GM23338 (cell line): ENCODE measurements around the gene BRSK2. TPM values are rescaled to one million over a fixed set of nuclear protein-coding genes. Genes with fewer than 3 reads are reported as not detected.

Experiments
- ATAC-seq: fragments of 200-7000 bp; cut with Tn5 transposase; 3 replicates; pipeline ENCODE4 v1.9.1; 2020
- DNase-seq: peaks from one replicate; pipeline ENCODE4 v3.0.0-alpha.2; 2015; ENCODE audit warnings: low spot score
- H2AFZ ChIP-seq: fragments of 200-600 bp; sonication (generic); 2 replicates; pipeline ENCODE4 v1.8.0; 2016; ENCODE audit warnings: antibody characterized with exemption, mild to moderate bottlenecking, moderate library complexity
- H3F3A ChIP-seq: fragments of 200-600 bp; sonication (generic); replicated peaks from 2 replicates; pipeline ENCODE4 v1.8.0; 2017; ENCODE audit warnings: antibody characterized with exemption, mixed run types, low read depth
- H3K27ac ChIP-seq: fragments of 200-600 bp; sonication (generic); 2 replicates; pipeline ENCODE4 v1.6.1; 2016; ENCODE audit warnings: low read depth
- H3K27me3 ChIP-seq: fragments of 200-600 bp; sonication (generic); 2 replicates; pipeline ENCODE4 v1.8.0; 2016; ENCODE audit warnings: mild to moderate bottlenecking, mixed run types, moderate library complexity; ENCODE audit not compliant: insufficient read depth
- H3K36me3 ChIP-seq: fragments of 200-600 bp; sonication (generic); 2 replicates; pipeline ENCODE4 v1.8.0; 2016; ENCODE audit warnings: mild to moderate bottlenecking; ENCODE audit not compliant: insufficient read depth
- H3K4me1 ChIP-seq: fragments of 200-600 bp; sonication (generic); 2 replicates; pipeline ENCODE4 v1.8.0; 2016; ENCODE audit warnings: mild to moderate bottlenecking, moderate library complexity; ENCODE audit not compliant: insufficient read depth
- H3K4me2 ChIP-seq: fragments of 200-600 bp; sonication (generic); 2 replicates; pipeline ENCODE4 v1.7.1; 2017; ENCODE audit warnings: mixed run types
- H3K4me3 ChIP-seq: fragments of 200-600 bp; sonication (generic); 2 replicates; pipeline ENCODE4 v1.6.1; 2016; ENCODE audit warnings: mixed run types
- H3K79me2 ChIP-seq: fragments of 200-600 bp; sonication (generic); replicated peaks from 2 replicates; pipeline ENCODE4 v1.8.0; 2017; ENCODE audit warnings: mild to moderate bottlenecking; ENCODE audit not compliant: insufficient read depth
- H3K9me2 ChIP-seq: fragments of 200-600 bp; sonication (generic); 2 replicates; pipeline ENCODE4 v1.8.0; 2017; ENCODE audit not compliant: insufficient read depth
- H4K20me1 ChIP-seq: fragments of 200-600 bp; sonication (generic); replicated peaks from 2 replicates; pipeline ENCODE4 v1.8.0; 2017; ENCODE audit warnings: mild to moderate bottlenecking; ENCODE audit not compliant: insufficient read depth
- H3K27ac Mint-ChIP-seq: 2 replicates; pipeline ENCODE4 v1.8.0; 2020; ENCODE audit warnings: inconsistent platforms, mild to moderate bottlenecking, moderate library complexity, mixed read lengths
- H3K27me3 Mint-ChIP-seq: 3 replicates; pipeline ENCODE4 v1.8.0; 2022; ENCODE audit warnings: low read depth, mild to moderate bottlenecking, moderate library complexity, mixed read lengths, inconsistent platforms; ENCODE audit not compliant: insufficient read depth, poor library complexity
- H3K36me3 Mint-ChIP-seq: 3 replicates; pipeline ENCODE4 v1.8.0; 2021; ENCODE audit warnings: low read depth, mild to moderate bottlenecking, inconsistent platforms, moderate library complexity, mixed read lengths
- H3K4me1 Mint-ChIP-seq: 3 replicates; pipeline ENCODE4 v1.8.0; 2020; ENCODE audit warnings: mild to moderate bottlenecking, inconsistent platforms, mixed read lengths
- H3K4me3 Mint-ChIP-seq: 3 replicates; pipeline ENCODE4 v1.8.0; 2021; ENCODE audit warnings: moderate library complexity, mild to moderate bottlenecking, inconsistent platforms, mixed read lengths
- H3K9me3 Mint-ChIP-seq: 3 replicates; pipeline ENCODE4 v1.8.0; 2020; ENCODE audit warnings: moderate library complexity, mild to moderate bottlenecking, inconsistent platforms, mixed read lengths
- ZNF114 ChIP-seq: fragments of 250-450 bp; sonication (Bioruptor Pico); IDR thresholded peaks from 2 replicates; pipeline ENCODE4 v1.5.0; 2020; ENCODE audit warnings: mild to moderate bottlenecking, moderate library complexity
- polyA plus RNA-seq: library from polyadenylated mRNA; unstranded; fragments of >200 nt; fragmentation: Nextera tagmentation; extraction: Ambion mirVana; gene quantifications from 2 replicates; pipeline ENCODE4 v1.2.1, GENCODE V29; 2016
- total RNA-seq: library from RNA; depleted of rRNA; stranded (reverse); fragments of >200 nt; shearing (Covaris generic); gene quantifications from 2 replicates; pipeline ENCODE4 v1.2.3, GENCODE V29; 2014
- TF ChIP-seq, protein P1 (sequence below): fragments of 250-450 bp; sonication (Bioruptor Pico); IDR thresholded peaks from 2 replicates; pipeline ENCODE4 v1.5.0; 2020; ENCODE audit warnings: mild to moderate bottlenecking, moderate library complexity
- TF ChIP-seq, protein P2 (sequence below): IDR thresholded peaks from one replicate; pipeline ENCODE4 v1.6.1; 2018; ENCODE audit warnings: antibody characterized with exemption; ENCODE audit not compliant: unreplicated experiment

The BRSK2 gene
- total and polyA plus RNA-seq, 2 experiments from 2014 or later = 7.2 to 20.3 TPM

DNA sequence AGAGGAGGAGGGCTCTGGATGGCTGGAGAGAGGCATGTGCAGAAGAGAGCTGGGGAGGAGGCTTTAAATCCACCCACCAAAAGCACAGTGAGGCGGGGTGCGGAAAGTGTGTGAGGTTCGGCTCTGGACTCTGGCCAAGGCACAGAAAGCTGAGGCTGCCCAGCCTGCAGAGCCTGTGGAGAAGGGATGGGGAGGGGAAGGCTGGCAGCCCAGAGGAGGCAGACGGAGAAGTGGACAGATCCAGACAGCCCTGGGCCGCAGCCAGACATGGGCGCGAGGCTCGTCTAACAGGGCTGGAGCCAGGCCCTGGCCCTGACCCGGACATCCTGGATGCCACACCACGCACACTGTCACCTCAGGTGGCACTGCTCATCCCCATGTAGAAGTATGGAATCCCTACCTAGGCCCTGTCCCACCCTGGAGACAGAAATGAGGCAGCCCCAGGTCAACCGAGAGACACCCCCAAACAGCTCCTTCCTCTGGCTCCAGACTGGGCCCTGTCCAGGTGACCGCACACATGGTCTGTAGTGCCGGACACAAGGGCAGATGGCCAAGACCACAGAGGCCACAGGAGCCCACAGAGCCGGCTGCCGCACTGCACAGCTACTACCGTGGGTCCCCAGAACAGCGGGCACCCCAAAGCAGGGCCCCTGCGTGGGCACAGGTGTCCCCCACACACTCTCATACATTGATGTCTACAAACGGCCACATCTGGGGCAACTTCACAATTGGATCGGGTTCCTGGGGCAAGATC is 113.4 kb downstream of the BRSK2 start (continued):
- TF ChIP-seq, protein P1, sequence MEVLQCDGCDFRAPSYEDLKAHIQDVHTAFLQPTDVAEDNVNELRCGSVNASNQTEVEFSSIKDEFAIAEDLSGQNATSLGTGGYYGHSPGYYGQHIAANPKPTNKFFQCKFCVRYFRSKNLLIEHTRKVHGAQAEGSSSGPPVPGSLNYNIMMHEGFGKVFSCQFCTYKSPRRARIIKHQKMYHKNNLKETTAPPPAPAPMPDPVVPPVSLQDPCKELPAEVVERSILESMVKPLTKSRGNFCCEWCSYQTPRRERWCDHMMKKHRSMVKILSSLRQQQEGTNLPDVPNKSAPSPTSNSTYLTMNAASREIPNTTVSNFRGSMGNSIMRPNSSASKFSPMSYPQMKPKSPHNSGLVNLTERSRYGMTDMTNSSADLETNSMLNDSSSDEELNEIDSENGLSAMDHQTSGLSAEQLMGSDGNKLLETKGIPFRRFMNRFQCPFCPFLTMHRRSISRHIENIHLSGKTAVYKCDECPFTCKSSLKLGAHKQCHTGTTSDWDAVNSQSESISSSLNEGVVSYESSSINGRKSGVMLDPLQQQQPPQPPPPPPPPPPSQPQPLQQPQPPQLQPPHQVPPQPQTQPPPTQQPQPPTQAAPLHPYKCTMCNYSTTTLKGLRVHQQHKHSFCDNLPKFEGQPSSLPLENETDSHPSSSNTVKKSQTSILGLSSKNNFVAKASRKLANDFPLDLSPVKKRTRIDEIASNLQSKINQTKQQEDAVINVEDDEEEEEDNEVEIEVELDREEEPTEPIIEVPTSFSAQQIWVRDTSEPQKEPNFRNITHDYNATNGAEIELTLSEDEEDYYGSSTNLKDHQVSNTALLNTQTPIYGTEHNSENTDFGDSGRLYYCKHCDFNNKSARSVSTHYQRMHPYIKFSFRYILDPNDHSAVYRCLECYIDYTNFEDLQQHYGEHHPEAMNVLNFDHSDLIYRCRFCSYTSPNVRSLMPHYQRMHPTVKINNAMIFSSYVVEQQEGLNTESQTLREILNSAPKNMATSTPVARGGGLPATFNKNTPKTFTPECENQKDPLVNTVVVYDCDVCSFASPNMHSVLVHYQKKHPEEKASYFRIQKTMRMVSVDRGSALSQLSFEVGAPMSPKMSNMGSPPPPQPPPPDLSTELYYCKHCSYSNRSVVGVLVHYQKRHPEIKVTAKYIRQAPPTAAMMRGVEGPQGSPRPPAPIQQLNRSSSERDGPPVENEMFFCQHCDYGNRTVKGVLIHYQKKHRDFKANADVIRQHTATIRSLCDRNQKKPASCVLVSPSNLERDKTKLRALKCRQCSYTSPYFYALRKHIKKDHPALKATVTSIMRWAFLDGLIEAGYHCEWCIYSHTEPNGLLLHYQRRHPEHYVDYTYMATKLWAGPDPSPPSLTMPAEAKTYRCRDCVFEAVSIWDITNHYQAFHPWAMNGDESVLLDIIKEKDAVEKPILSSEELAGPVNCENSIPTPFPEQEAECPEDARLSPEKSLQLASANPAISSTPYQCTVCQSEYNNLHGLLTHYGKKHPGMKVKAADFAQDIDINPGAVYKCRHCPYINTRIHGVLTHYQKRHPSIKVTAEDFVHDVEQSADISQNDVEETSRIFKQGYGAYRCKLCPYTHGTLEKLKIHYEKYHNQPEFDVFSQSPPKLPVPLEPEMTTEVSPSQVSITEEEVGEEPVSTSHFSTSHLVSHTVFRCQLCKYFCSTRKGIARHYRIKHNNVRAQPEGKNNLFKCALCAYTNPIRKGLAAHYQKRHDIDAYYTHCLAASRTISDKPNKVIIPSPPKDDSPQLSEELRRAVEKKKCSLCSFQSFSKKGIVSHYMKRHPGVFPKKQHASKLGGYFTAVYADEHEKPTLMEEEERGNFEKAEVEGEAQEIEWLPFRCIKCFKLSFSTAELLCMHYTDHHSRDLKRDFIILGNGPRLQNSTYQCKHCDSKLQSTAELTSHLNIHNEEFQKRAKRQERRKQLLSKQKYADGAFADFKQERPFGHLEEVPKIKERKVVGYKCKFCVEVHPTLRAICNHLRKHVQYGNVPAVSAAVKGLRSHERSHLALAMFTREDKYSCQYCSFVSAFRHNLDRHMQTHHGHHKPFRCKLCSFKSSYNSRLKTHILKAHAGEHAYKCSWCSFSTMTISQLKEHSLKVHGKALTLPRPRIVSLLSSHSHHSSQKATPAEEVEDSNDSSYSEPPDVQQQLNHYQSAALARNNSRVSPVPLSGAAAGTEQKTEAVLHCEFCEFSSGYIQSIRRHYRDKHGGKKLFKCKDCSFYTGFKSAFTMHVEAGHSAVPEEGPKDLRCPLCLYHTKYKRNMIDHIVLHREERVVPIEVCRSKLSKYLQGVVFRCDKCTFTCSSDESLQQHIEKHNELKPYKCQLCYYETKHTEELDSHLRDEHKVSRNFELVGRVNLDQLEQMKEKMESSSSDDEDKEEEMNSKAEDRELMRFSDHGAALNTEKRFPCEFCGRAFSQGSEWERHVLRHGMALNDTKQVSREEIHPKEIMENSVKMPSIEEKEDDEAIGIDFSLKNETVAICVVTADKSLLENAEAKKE = no peak
- TF ChIP-seq, protein P2, sequence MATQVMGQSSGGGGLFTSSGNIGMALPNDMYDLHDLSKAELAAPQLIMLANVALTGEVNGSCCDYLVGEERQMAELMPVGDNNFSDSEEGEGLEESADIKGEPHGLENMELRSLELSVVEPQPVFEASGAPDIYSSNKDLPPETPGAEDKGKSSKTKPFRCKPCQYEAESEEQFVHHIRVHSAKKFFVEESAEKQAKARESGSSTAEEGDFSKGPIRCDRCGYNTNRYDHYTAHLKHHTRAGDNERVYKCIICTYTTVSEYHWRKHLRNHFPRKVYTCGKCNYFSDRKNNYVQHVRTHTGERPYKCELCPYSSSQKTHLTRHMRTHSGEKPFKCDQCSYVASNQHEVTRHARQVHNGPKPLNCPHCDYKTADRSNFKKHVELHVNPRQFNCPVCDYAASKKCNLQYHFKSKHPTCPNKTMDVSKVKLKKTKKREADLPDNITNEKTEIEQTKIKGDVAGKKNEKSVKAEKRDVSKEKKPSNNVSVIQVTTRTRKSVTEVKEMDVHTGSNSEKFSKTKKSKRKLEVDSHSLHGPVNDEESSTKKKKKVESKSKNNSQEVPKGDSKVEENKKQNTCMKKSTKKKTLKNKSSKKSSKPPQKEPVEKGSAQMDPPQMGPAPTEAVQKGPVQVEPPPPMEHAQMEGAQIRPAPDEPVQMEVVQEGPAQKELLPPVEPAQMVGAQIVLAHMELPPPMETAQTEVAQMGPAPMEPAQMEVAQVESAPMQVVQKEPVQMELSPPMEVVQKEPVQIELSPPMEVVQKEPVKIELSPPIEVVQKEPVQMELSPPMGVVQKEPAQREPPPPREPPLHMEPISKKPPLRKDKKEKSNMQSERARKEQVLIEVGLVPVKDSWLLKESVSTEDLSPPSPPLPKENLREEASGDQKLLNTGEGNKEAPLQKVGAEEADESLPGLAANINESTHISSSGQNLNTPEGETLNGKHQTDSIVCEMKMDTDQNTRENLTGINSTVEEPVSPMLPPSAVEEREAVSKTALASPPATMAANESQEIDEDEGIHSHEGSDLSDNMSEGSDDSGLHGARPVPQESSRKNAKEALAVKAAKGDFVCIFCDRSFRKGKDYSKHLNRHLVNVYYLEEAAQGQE = no peak

DNA sequence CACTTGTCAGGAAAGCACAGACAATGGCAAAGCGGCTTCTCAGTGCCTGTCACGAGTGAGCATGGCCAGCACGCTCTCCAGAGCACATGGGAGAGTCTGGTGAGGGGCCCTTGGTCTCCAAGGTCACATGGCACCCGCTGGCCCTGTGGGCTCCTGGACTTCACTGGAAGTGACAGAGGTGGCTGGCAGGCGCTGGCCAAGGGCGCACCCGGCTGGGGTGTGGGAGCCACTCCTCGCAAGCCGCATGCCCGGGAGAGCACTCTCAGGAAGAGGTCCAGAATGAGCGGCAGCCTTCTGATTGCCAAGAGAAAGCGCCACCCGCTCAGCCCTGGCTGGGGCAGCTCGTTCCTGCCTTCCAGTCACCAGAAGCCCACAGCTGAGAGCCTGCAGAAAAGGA is 114.0 kb downstream of the BRSK2 start:
- Mint-ChIP-seq H3K9me3 (peaks cover 4% of the 10 kb centered on the region; the same call in 2 of the 3 replicates), H3K36me3 (peaks cover 5% of the 10 kb centered on the region), H3K4me1 (peaks cover 21% of the 10 kb centered on the region), H3K4me3 (no peak overlapping the region), H3K27me3 (peaks cover 20% of the 10 kb centered on the region), H3K27ac (no peak overlapping the region)
- peaks cover 19% of the 10 kb centered on the region for H3K79me2 ChIP-seq
- no peak overlapping the region for H3K4me3 ChIP-seq
- no peaks in the 10 kb centered on the region for H3K36me3 ChIP-seq
- no peak overlapping the region for H3K27ac ChIP-seq
- ATAC-seq (no peak), DNase-seq (no peak)
- no peak for TF ChIP-seq ZNF114 (CRISPR knock-in tag)
- TF ChIP-seq, protein P1 = no peak
- H3F3A ChIP-seq = no peaks in the 10 kb centered on the region
- no peaks in the 10 kb centered on the region for H3K27me3 ChIP-seq
- no peaks in the 10 kb centered on the region for H3K9me2 ChIP-seq
- H3K4me2 ChIP-seq = no peak overlapping the region
- H2AFZ ChIP-seq = no peak overlapping the region
- peaks cover 7% of the 10 kb centered on the region; the same call in 1 of the 2 replicates for H3K4me1 ChIP-seq
- H4K20me1 ChIP-seq = 0 out of 2 replicates have a peak, but pooled peaks cover 4% of the 10 kb centered on the region
